Measurements from ENCODE around the gene NPAS2. TPM values are rescaled to one million over a fixed set of nuclear protein-coding genes. Genes with fewer than 3 reads are reported as not detected.

NPAS2 gene
- polyA plus RNA-seq, 6 donors from 2014 or later: not detected

DNA sequence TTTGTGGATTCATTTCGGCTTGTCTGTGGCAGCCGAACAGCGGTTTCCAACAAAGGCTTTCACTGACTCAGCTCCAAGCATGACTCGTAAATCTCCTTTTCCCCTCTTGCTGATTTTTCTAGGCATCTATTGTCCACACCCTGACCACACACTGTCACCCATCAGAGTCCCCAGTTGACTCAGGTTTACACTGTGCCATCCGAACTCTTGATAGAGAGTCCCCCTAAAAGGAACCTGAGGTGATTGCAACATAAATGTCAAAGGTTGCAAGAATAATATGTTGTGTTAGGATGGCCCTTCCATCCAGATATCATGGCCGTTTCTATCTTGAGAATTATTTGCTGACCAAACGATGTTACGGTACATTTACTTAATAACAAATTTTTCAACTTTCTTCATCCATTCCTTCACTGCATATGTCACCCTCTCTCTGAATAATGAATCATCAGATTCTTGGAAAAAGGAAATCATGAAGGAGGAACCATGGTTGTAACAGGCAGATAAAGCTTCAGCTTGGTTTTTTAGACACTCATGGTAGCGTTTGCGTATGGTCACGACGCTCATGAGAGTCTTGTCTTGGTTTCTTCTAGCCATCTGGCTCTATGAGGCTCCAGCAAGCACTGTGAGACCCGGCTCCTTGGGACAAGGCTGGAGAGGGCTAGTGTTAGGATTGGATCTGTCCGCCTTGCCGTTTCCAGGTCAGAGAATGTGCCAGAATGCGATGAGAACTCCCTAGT, 72.1 kb downstream of the NPAS2 start:
- no peak for ATAC-seq (ENCODE audit: low read depth in 2 of 2)
- H3K4me3 Mint-ChIP-seq: no peak overlapping the region
- H3K4me1 Mint-ChIP-seq: no peaks in the 10 kb centered on the region
- no peak for DNase-seq
- peaks cover 0 to 5% (median 0%) of the 10 kb centered on the region in 7 donors for H3K9me3 Mint-ChIP-seq
- peaks cover 10 to 42% (median 25%) of the 10 kb centered on the region in 3 donors for H3K27me3 Mint-ChIP-seq
- no peak overlapping the region for H3K27ac Mint-ChIP-seq
- no peaks in the 10 kb centered on the region for H3K36me3 Mint-ChIP-seq

DNA sequence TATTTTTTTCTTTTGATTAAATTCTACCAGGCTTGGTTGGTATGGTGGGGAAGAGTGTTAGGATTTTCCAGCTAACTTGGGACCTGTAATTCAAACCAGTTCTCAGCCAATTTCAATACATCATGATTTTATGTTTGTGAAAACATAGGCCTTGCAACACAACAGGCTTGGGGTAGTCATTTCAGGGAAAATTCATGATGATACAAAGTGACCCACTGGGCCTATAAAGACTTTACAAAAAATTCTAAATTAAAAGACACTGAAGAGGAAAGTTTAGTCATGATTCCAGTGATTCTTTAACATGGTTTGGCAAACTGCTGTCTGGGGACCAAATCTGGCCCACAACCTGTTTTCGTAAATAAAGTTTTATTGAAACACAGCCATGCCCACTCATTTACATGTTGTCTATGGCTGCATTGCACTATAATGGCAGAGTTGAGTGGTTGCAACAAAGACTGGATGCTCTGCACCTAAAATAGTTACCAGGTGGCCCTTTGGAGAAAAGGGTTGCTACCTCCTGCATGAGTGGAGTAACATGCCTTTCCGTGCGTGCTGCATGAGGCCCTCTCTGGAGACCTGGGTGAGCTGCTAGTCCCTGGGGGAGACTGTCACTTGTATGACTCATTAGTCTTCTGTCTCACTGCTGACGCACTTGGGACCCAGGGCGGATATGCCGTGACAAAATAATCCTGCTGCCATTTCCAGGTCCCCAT, 73.6 kb downstream of the NPAS2 start:
- Mint-ChIP-seq H3K4me3 (no peak overlapping the region), H3K27ac (no peak overlapping the region), H3K36me3 (no peaks in the 10 kb centered on the region), H3K9me3 (peaks cover 0 to 8% (median 0%) of the 10 kb centered on the region in 7 donors), H3K27me3 (peaks cover 2 to 44% (median 26%) of the 10 kb centered on the region in 3 donors), H3K4me1 (no peaks in the 10 kb centered on the region)
- no peak for ATAC-seq (ENCODE audit: low read depth in 2 of 2)
- DNase-seq: no peak

DNA sequence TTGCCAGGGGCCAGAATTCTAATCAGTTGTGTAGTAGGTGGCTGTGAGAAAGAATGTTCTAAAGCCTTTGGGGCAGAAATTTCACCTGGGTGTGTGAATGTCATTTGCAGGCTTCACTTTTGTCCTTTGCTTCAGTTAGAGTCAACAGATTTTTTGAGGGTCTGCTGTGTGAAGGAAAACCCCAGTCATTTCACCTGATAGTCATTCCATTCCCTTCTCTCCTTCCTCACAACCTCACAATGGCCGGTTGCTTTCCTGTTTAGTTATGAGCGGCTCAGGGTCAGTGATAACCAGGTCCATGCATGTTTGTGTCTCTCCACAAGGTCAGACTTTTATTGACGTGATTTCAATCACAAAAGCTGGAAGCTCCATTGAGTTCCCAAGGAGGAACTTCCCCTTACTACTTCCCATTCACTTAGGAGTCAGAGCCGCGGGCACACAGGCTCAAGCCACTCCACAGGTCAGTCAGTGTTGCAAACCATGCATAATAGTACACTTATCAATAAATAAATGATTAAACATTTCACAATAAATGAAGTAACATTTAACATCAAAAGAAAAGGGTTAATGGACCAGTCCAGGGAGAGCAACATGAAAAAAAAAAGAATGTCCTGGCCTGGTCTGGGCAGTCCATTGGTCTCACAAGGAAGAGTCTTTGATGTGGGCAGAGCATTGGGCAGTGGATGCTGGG, 74.3 kb downstream of the NPAS2 start:
- Mint-ChIP-seq H3K9me3 (peaks cover 0 to 8% (median 0%) of the 10 kb centered on the region in 7 donors), H3K4me1 (no peaks in the 10 kb centered on the region), H3K27ac (no peak overlapping the region), H3K36me3 (no peaks in the 10 kb centered on the region), H3K27me3 (peaks cover 0 to 41% (median 25%) of the 10 kb centered on the region in 3 donors), H3K4me3 (no peak overlapping the region)
- ATAC-seq (ENCODE audit: low read depth in 2 of 2) (no peak), DNase-seq (no peak)

DNA sequence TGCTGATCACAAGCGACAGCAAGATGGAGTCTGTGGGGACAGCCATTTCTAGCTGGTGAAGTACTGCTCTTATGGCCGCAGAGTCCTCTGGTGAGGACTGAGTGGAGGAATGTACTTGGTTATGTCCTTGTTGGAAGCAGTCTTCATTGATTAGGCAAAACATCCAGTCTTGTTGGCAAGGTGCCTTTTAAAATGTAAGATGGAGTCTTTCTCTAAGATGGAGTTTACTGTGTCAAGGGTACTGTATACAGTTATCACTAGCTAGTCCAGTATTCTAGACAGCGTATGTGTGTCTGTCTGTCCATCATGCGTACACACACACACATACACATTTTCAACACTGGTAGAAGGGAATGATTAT, 74.8 kb downstream of the NPAS2 start:
- no peak for DNase-seq
- Mint-ChIP-seq H3K27me3 (peaks cover 0 to 36% (median 25%) of the 10 kb centered on the region in 3 donors), H3K27ac (no peak overlapping the region), H3K4me3 (no peak overlapping the region), H3K36me3 (no peaks in the 10 kb centered on the region), H3K9me3 (peaks cover 0 to 8% (median 2%) of the 10 kb centered on the region in 7 donors), H3K4me1 (no peaks in the 10 kb centered on the region)
- no peak for ATAC-seq (ENCODE audit: low read depth in 2 of 2)

DNA sequence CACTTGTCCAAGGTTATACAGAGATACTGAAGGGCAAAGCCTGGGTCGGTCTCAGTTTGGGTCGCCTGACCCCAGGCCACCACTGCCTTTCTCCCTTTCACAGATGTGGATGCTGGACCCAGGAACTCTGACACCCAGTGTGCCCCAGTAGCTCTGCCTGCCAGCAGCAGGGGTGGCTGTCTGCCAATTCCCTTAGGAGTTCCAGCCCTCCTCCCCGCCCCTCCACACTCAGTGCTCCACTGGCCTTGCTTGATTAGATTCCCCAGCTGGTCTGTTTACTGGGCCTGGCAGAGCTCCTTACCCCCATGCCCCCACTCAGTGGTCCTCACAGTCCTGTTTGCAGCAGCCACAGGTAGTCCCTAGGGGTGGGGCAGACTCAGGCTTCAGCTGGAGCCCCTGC, 75.5 kb downstream of the NPAS2 start:
- H3K9me3 Mint-ChIP-seq: peaks cover 0 to 11% (median 2%) of the 10 kb centered on the region in 7 donors
- DNase-seq: no peak
- no peaks in the 10 kb centered on the region for H3K4me1 Mint-ChIP-seq
- H3K4me3 Mint-ChIP-seq: no peak overlapping the region
- ATAC-seq (ENCODE audit: low read depth in 2 of 2): no peak
- H3K36me3 Mint-ChIP-seq: no peaks in the 10 kb centered on the region
- H3K27ac Mint-ChIP-seq: no peak overlapping the region
- H3K27me3 Mint-ChIP-seq: peaks cover 0 to 30% (median 22%) of the 10 kb centered on the region in 3 donors

DNA sequence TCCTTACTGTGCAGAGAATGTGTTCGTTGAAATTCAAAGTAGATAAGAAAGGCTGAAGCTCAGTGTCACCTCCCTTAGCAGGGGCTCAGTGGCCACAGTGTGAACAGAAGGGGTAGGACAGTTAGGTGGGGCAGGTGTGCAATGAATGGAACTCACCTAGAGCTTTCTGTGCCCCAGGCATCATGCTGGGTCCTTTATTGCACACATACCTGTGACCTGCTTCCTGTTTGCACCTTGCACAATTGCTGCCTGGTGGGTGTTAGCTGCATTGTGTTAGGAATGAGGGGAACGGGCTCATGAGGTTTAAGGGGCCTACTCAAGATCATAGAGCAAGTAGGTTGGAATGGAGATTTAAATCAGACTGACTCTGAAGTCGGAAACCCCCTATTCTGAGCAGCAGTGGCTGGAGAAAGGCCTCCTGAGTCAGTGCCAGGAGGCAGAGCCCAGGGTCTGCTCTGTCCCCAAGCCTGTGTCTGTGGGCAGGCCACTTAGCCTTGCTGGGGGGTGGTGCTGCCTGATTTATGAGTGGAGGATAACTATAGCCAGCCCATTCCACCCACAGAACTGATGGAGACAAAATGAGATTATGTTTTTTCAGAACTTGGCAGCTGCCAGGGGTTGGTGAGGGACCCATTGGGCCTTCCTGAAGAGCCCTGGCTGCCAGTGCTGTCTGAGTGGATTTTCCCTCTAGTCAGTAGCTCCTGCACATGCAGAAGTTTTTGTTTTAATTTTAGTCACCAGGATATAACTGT, 76.2 kb downstream of the NPAS2 start:
- H3K9me3 Mint-ChIP-seq: peaks cover 1 to 15% (median 4%) of the 10 kb centered on the region in 7 donors
- no peak overlapping the region for H3K27ac Mint-ChIP-seq
- no peak overlapping the region for H3K4me3 Mint-ChIP-seq
- H3K36me3 Mint-ChIP-seq: no peaks in the 10 kb centered on the region
- no peak for DNase-seq
- H3K27me3 Mint-ChIP-seq: peaks cover 0 to 31% (median 25%) of the 10 kb centered on the region in 3 donors
- no peak for ATAC-seq (ENCODE audit: low read depth in 2 of 2)
- no peaks in the 10 kb centered on the region for H3K4me1 Mint-ChIP-seq

DNA sequence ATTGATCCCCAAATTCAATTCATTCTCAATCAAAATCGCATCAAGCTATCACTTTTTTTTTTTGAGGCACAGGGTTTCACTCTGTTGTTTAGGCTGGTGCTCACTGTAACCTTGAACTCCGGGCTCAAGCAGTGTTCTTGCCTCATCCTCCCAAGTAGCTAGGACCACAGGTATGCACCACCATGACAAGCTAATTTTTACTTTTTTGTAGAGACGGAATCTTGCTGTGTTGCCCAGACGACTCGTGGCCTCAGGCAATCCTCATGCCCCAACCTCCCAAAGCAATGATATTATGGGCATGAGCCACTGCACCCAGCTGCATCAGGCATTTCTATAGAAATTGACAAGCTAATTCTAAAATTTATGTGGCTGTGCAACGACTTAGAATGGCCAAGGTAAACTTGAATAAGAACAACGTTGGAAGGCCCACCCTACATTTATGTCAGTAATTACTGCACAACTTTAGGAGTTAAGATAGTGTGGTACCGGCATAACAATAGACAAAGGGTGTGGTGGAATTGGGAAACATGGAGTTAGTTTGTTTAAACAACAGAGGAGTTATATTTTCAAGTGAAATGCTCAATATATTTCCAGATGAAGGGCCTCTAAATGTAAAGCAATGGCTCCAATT, 78.2 kb downstream of the NPAS2 start:
- H3K27ac Mint-ChIP-seq: no peak overlapping the region
- no peak for DNase-seq
- peaks cover 1 to 15% (median 4%) of the 10 kb centered on the region in 7 donors for H3K9me3 Mint-ChIP-seq
- peaks cover 12 to 49% (median 43%) of the 10 kb centered on the region in 3 donors for H3K27me3 Mint-ChIP-seq
- H3K4me1 Mint-ChIP-seq: no peaks in the 10 kb centered on the region
- no peak overlapping the region for H3K4me3 Mint-ChIP-seq
- ATAC-seq (ENCODE audit: low read depth in 2 of 2): no peak
- no peaks in the 10 kb centered on the region for H3K36me3 Mint-ChIP-seq

DNA sequence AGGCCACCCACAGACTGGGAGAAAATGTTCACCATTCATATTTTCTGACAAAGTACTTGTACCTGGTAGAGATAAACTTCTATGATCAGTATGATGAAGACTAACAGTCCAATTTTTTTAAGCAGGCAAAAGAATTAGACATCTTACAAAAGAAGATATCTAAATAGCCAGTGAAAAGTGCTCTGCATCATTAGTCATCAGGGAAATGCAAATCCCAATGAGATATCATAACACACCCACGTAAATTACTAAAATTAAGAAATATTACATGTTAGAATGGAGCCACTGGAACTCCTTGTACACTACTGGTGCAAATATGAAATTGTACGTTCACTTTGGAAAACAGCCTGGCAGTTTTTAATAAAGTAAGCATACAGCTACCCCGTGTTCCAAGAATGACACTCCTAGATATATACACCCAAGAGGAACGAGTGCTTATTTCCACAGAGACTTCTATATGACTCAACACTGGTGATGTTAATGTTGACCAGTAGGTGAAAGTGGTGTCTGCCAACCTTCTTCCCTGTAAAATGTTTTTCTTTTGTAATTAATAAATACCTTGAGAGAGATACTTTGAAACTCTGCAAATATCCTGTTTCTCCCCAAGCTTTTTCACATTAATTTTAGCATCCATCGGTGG, 80.3 kb downstream of the NPAS2 start:
- Mint-ChIP-seq H3K36me3 (no peaks in the 10 kb centered on the region), H3K4me1 (no peaks in the 10 kb centered on the region), H3K27me3 (peaks cover 23 to 56% (median 49%) of the 10 kb centered on the region in 3 donors), H3K27ac (no peak overlapping the region), H3K4me3 (no peak overlapping the region), H3K9me3 (peaks cover 1 to 15% (median 4%) of the 10 kb centered on the region in 7 donors)
- ATAC-seq (ENCODE audit: low read depth in 2 of 2) (no peak), DNase-seq (no peak)

DNA sequence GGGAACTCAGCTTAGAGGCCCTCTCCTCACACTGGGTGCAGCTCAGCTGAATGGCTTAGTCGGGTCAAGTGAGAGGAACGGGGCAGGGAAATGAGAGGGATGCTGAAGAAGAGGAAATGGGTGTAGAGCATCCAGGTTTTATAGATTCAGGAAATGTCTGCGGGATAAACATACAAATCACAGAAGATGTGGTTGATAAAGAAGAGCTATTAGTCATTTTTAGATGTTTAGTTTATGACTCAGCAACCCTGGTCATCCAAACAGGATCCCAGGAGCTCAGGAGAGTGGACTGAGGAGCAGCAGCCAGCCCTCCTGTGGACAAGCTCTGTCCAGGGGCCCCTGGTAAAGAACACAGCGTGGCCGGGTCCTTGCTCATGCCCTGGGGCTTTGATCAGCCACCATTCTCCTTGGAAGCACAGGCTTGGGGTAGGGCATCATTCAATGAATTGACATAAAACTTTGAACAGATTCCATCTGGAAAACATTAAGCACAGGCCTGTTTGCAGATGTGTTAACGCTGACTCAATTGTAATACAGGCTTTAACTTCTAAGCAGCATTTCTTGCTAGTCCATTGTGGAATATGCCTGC, 83.0 kb downstream of the NPAS2 start:
- Mint-ChIP-seq H3K27ac (no peak overlapping the region), H3K4me1 (no peaks in the 10 kb centered on the region), H3K27me3 (peaks cover 27 to 44% (median 39%) of the 10 kb centered on the region in 3 donors), H3K36me3 (no peaks in the 10 kb centered on the region), H3K9me3 (peaks cover 1 to 12% (median 3%) of the 10 kb centered on the region in 7 donors), H3K4me3 (no peak overlapping the region)
- no peak for DNase-seq
- no peak for ATAC-seq (ENCODE audit: low read depth in 2 of 2)

DNA sequence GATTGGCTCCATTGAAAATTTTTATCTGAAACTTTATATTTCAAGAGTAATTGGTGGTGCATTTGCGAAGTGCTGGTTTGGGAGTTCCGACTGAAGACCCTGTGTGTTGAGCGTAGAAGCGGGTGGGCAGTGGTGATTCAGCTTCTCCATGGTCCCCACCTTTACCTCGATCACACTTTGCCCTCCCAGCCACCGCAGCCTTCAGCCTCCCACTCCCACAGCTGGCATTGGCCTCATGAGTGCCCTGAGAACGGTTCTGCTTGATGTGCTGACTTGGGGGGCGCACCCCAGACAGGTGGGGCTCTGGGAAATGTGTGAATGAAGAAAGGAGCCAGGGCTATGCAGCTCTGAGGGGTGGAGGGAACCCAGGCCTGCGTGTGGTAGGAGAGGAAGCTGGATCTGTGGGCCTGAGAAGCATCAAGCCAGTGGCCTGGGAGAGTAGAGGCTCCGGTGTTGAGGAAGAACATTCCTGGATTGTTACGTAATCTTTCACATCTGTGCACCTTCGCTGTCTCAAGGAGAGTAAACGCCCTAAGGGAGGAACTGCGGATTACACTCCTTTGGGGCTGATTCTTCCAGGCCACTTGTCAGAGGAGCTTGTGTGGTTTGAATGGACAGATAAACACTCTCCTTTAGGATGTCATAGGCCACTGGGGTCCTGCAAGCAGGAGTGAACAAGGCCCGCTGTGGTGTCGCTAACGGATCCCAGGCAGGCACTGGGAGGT, 83.8 kb downstream of the NPAS2 start:
- DNase-seq: no peak
- no peaks in the 10 kb centered on the region for H3K4me1 Mint-ChIP-seq
- no peaks in the 10 kb centered on the region for H3K36me3 Mint-ChIP-seq
- peaks cover 30 to 43% (median 43%) of the 10 kb centered on the region in 3 donors for H3K27me3 Mint-ChIP-seq
- ATAC-seq (ENCODE audit: low read depth in 2 of 2): no peak
- H3K4me3 Mint-ChIP-seq: no peak overlapping the region
- peaks cover 1 to 12% (median 3%) of the 10 kb centered on the region in 7 donors for H3K9me3 Mint-ChIP-seq
- H3K27ac Mint-ChIP-seq: no peak overlapping the region

DNA sequence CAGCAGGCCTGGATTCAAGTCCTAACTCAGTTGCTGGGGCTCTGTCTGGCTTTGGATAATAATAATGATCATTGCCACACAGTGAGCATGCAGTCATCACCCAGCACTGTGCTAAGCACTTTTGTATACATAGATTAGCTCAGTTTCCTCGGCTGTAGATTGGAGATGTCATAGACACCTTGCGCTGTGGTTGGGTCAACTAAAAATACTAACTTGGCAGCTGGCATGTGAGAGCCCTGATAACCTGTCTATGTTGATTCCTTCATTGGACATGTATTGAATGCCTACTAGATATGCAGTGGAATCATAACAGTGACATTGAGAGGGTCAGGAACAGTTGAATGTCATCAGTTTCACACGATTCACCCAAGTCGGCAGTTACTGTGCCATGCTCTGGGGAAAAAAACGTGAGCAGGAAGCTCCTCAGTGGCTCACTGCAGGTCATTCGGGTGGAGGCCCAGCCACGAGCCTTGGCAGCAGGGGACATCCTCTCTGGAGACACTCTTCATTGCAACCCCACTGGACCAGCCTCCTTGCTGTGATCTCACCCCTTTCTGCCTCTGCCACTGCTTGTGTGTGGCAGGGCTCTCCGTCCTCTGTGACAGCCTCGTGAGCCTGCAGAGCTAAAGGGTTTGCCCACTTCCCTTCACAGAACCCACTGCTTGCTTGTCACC, 85.3 kb downstream of the NPAS2 start:
- Mint-ChIP-seq H3K4me1 (no peaks in the 10 kb centered on the region), H3K4me3 (no peak overlapping the region), H3K36me3 (no peaks in the 10 kb centered on the region), H3K27ac (no peak overlapping the region), H3K27me3 (peaks cover 37 to 47% (median 47%) of the 10 kb centered on the region in 3 donors), H3K9me3 (peaks cover 1 to 5% (median 2%) of the 10 kb centered on the region in 7 donors)
- no peak for ATAC-seq (ENCODE audit: low read depth in 2 of 2)
- no peak for DNase-seq

All from naive B cell (primary cell).